Calu3 (cell line): ENCODE results near the gene NECAB2. TPM values are rescaled to one million over a fixed set of nuclear protein-coding genes. Genes with fewer than 3 reads are reported as not detected.

ENCODE experiments used
- BruUV-seq: library from RNA; stranded (reverse); fragments of 400-500 nt; replicated peaks from 2 replicates; lab custom pipeline; 2021; lab: Mats Ljungman, UMichigan
- CTCF ChIA-PET: fragments of 300-600 bp; sonication (Branson Sonifier 250); formaldehyde crosslinking; loops from one replicate; lab custom pipeline; 2022; ENCODE audit warnings: antibody characterized with exemption; lab: Charles Lee
- DNase-seq: peaks from one replicate; pipeline ENCODE4 v3.0.0; 2022
- H3K27ac Mint-ChIP-seq: one replicate; pipeline ENCODE4 v1.8.0; 2022; ENCODE audit warnings: mixed read lengths; ENCODE audit not compliant: unreplicated experiment
- H3K27me3 Mint-ChIP-seq: one replicate; pipeline ENCODE4 v1.8.0; 2022; ENCODE audit warnings: mixed read lengths; ENCODE audit not compliant: unreplicated experiment
- H3K36me3 Mint-ChIP-seq: one replicate; pipeline ENCODE4 v1.8.0; 2022; ENCODE audit warnings: mild to moderate bottlenecking, moderate library complexity, mixed read lengths; ENCODE audit not compliant: insufficient read depth, unreplicated experiment
- H3K4me1 Mint-ChIP-seq: one replicate; pipeline ENCODE4 v1.8.0; 2022; ENCODE audit warnings: mild to moderate bottlenecking, low read depth, mixed read lengths; ENCODE audit not compliant: unreplicated experiment
- H3K4me3 Mint-ChIP-seq: one replicate; pipeline ENCODE4 v1.8.0; 2022; ENCODE audit warnings: mild to moderate bottlenecking, low read depth, moderate library complexity, mixed read lengths; ENCODE audit not compliant: unreplicated experiment
- H3K9me3 Mint-ChIP-seq: one replicate; pipeline ENCODE4 v1.8.0; 2022; ENCODE audit warnings: low read depth, mixed read lengths; ENCODE audit not compliant: unreplicated experiment
- intact Hi-C: fragments of 100-400 bp; cut with micrococcal nuclease; formaldehyde crosslinking; loops from one replicate; pipeline ENCODE4 v1.10.0; 2022; ENCODE audit not compliant: unreplicated experiment
- total RNA-seq: library from RNA; stranded (reverse); gene quantifications from 2 replicates; pipeline ENCODE4 v1.2.3, GENCODE V29; 2022
- TF ChIP-seq, protein P1 (sequence below): fragments of 200-600 bp; IDR thresholded peaks from one replicate; pipeline ENCODE4 v1.8.0; 2022; ENCODE audit warnings: antibody characterized with exemption; ENCODE audit not compliant: unreplicated experiment

The NECAB2 gene
- total RNA-seq, 1 experiment from 2014 or later = 0.28 TPM

DNA sequence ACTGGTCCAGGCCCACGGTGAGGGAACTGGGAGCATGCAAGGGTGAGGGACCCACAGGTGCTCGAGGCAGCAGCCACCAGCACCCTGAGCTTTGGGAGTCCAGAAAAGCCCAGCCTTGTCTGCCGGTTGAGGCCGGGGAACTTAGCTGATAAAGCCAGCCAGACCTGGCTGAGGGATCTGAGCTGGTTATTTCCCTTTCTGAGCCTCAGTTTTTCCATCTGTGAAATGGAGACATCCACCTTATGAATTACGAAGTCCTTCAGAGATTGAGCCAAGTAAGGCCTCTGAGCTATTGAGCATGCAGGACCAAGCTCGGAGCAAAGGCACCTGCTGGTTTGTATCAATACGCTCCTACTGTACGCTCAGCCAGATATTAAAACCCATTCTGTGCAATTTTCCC is 13.8 kb downstream of the NECAB2 start:
- Mint-ChIP-seq H3K4me3 (no peak overlapping the region), H3K4me1 (no peaks in the 10 kb centered on the region), H3K27me3 (peaks cover 42% of the 10 kb centered on the region), H3K36me3 (no peaks in the 10 kb centered on the region), H3K27ac (no peak overlapping the region), H3K9me3 (peaks cover 8% of the 10 kb centered on the region)
- CTCF ChIA-PET = no interaction called here
- TF ChIP-seq, protein P1, sequence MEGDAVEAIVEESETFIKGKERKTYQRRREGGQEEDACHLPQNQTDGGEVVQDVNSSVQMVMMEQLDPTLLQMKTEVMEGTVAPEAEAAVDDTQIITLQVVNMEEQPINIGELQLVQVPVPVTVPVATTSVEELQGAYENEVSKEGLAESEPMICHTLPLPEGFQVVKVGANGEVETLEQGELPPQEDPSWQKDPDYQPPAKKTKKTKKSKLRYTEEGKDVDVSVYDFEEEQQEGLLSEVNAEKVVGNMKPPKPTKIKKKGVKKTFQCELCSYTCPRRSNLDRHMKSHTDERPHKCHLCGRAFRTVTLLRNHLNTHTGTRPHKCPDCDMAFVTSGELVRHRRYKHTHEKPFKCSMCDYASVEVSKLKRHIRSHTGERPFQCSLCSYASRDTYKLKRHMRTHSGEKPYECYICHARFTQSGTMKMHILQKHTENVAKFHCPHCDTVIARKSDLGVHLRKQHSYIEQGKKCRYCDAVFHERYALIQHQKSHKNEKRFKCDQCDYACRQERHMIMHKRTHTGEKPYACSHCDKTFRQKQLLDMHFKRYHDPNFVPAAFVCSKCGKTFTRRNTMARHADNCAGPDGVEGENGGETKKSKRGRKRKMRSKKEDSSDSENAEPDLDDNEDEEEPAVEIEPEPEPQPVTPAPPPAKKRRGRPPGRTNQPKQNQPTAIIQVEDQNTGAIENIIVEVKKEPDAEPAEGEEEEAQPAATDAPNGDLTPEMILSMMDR = no peak
- no peak for DNase-seq
- BruUV-seq = no TSS peak
- intact Hi-C loops = no loop called here

DNA sequence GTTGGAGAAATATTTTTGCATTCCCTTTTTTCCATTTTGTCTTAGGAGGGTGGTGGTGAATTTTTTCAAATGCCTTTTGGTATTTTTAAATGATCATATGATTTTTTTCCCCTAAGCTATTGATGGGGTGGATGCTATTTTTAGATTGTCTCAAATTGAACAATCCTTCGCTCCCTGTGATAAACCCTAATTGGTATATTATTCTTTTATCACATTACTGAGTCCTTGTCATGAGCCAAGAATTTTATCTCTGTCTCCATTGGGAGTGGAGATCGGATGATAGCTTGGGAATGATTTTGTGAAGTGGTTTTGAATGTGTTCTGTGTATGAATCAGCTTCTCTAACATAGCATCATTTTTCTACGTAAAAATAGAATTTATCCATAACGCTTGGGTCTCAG is 15.4 kb downstream of the NECAB2 start:
- Mint-ChIP-seq H3K4me3 (no peak overlapping the region), H3K27me3 (peaks cover 36% of the 10 kb centered on the region), H3K4me1 (peaks cover 4% of the 10 kb centered on the region), H3K36me3 (no peaks in the 10 kb centered on the region), H3K9me3 (peaks cover 4% of the 10 kb centered on the region), H3K27ac (no peak overlapping the region)
- BruUV-seq = no TSS peak
- CTCF ChIA-PET = no interaction called here
- TF ChIP-seq, protein P1 = no peak
- intact Hi-C loops = no loop called here
- no peak for DNase-seq

DNA sequence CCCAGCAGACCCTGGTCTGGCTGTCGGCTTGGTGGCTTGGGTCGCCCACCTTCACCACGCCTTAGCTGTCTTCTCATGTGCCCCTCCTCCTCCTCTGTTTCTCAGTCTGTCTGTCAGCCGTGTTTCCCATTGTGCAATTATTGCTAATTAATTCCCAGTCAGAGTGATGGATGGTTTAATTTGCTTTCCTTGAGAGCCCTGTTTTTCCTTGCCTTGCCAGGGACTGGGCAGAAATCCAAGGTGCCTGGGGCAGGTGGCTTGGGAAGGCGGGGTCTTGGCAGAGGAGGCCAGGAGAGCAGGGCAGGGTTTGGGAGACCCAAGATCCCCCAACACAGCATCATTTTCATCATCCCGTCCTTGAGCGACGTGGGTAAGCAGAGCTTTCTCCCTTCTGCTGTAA is 21.3 kb downstream of the NECAB2 start:
- H3K27ac Mint-ChIP-seq = no peak overlapping the region
- peak; percentile 34 for DNase-seq
- TF ChIP-seq, protein P1 = no peak
- no TSS peak for BruUV-seq
- peaks cover 36% of the 10 kb centered on the region for H3K4me1 Mint-ChIP-seq
- peak overlapping the region; percentile 34 for H3K4me3 Mint-ChIP-seq
- CTCF ChIA-PET = no interaction called here
- peaks cover 11% of the 10 kb centered on the region for H3K36me3 Mint-ChIP-seq
- intact Hi-C loops = no loop called here
- peaks cover 35% of the 10 kb centered on the region for H3K27me3 Mint-ChIP-seq
- H3K9me3 Mint-ChIP-seq = peaks cover 2% of the 10 kb centered on the region

DNA sequence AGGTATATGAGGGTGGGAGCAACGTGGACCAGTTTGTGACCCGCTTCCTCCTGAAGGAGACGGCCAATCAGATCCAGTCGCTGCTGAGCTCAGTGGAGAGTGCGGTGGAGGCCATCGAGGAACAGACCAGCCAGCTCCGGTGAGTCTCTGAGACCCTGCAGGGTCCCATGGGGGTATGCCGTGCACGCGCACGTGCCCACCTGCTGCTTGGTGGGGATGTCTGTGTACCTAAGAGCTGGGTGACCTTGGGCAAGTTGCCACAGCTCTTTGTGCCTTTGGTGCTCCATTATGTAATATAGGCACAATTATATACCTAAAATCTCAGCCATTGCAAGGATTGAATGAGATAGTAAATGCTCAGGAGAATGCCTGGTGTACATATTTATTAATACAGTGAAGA is 22.4 kb downstream of the NECAB2 start:
- Mint-ChIP-seq H3K36me3 (peaks cover 11% of the 10 kb centered on the region), H3K27ac (no peak overlapping the region), H3K9me3 (peaks cover 2% of the 10 kb centered on the region), H3K27me3 (peaks cover 35% of the 10 kb centered on the region), H3K4me1 (peaks cover 40% of the 10 kb centered on the region), H3K4me3 (no peak overlapping the region)
- CTCF ChIA-PET = no interaction called here
- intact Hi-C loops = no loop called here
- no TSS peak for BruUV-seq
- TF ChIP-seq, protein P1 = no peak
- no peak for DNase-seq
